Renal cortical epithelial cell (primary cell): ENCODE results near the gene MAP4K4. TPM values are rescaled to one million over a fixed set of nuclear protein-coding genes. Genes with fewer than 3 reads are reported as not detected.

Source experiments
- DNase-seq: peaks from one replicate; pipeline ENCODE4 v3.0.0-alpha.2; 2011; ENCODE audit warnings: low read depth
- total RNA-seq: library from RNA; depleted of rRNA; stranded (reverse); fragments of >200 nt; gene quantifications from 2 replicates; pipeline ENCODE4 v1.2.3, GENCODE V29; 2014

Gene MAP4K4
- total RNA-seq, 1 donor from 2014 or later, result 120 TPM

- DNase-seq, result no peak
Observed at GRCh38 chr2:101812226-101812625, 114.7 kb downstream of the MAP4K4 start.

DNA sequence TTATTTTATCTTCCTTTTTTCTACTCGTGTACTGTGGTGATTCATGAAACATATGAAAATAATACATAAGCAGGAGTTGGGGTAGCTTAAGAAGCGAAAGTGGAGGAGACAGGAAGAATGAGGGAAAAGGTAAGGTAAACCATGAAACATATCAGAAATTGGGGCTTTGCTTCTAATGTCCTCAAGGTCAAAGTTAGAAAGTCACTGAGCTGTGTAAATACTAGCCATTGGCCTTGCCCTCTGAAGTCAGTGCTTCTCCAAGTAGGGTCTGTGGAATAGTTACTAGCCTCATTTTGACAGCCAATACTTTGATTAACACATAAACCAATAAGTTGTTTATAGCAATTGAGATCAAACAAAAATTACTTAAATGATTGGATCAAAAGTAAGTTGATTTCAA lies 117.2 kb downstream of the MAP4K4 start:
- DNase-seq, result no peak

GRCh38 chr2:101815154-101815553 lies 117.6 kb downstream of the MAP4K4 start:
- no peak for DNase-seq

DNA sequence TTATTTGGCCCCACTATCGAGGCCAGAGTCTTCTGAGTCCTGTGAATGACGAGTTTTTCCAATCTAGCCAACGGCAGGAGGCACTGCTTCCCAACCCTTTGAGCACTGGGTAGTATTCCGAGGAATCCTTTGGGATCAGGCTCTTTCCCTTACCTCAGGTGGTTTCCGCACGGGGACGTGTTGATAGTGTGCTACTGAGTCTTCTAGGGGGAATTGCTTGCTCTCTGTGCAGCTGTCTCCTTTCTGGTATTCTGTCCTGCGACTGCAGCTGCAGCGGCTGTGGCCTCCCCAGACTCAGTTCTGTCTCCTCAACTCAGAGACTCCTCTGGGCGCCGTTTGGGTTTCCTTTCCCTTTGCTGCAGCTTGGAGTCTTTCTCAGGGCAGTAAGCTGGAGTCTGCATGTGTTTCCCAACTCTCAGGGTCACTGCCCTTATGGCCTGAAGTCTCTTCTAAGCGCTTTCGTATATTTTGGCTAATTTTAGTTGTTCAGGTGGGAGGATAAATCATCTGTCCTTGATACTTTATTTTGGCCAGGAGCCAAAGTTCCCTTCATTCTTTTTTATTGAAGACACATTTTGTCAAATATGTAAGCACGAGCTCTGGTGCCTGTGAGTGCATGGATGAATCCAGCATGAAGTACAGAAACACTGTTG lies 118.4 kb downstream of the MAP4K4 start:
- no peak for DNase-seq

DNA sequence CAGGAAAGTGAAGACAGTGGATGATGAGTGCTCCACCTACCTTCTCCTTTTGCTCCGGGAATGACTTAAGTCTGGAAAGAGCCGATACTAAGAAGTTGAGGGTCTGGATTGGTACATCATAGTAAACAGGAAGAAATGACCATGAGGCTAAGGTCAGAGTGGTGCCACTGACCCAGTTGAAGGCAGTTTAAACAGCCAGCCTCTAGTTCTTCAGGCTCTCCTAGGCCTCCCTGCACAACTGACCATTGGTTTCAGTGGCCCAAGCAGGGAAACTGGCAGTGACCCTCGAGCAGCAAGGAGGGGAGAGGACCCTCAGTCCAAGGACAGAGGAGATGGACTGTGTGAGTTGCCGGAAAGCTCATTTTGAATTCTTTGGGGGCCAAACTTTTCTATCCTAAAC lies 119.1 kb downstream of the MAP4K4 start:
- DNase-seq, result no peak

GRCh38 chr2:101817481-101817880 lies 120.0 kb downstream of the MAP4K4 start:
- no peak for DNase-seq

DNA sequence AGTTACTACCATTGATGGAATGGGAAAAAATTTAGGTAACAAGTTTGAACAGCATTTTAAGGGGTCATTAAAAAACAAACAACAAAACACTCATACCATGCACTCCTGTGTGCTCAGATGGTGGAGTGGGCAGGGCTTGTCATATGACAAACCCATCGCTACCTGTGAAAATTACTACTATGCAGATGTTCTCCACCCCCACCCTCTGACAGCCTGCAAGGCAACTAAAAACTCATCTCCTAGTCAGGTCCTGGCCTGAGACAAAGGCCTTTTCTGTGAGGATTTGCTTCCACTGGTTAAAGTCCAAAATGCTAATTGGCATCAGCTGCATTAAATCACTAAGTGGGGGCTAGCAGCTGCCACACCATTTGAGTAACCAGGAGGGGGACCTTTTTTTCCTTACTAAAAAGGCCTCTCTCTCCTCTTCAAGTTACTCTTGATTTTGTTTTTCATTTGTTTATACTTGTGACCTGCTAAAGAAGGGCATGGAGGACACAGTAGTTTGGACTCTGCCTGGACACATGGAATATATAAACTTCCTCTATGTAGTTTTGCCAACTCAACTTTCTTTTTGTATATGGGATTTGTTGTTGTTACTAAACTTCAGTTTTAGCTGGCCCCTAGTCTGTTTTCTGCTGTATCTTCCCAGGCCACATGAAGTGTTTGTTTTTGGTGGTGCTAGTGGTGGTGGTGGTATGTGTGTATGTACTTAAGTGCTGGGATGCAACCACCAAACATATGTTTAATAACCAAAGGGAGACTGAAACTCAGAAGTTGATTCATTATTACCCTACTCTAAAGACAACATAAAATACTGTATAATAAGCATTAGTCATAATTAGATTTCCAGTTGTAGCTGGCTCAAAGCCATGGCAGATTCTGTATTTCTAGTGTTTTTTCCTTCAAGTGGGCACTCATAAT lies 121.3 kb downstream of the MAP4K4 start:
- no peak for DNase-seq

GRCh38 chr2:101820519-101820918 lies 123.0 kb downstream of the MAP4K4 start:
- peak; percentile 64 for DNase-seq

DNA sequence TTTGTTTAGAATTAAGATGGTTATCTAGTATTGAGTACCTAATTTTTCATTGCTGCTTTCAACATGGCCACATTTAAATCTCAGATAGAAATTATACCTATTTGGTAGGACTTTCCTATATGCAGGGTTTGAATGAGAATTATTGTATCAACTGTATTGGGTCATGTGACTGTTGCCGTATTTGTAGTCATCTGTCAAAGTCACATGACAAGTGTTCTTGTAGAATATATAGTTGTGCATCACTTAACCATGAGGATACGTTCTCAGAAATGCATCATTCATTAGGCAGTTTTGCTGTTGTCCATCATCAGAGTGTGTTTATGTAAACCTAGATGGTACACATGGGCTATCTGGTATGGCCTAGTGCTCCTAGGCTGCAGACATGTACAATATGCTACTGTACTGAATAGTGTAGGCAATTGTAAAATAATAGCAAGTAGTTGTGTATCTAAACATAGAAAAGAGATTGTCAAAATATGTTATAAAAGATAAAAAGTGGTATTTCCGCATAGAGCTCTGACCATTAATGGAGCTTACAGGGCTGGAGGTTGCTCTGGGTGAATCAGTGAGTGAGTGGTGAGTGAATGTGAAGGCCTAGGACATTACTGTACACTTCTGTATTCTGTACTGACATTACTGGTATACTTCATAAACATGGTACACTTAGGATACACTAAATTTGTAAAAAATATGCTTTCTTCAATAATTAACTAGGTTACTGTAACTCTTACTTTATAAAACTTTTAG lies 123.7 kb downstream of the MAP4K4 start:
- DNase-seq, result no peak

- no peak for DNase-seq
Observed at GRCh38 chr2:101821828-101822458, 124.4 kb downstream of the MAP4K4 start.

GRCh38 chr2:101823347-101823791 lies 125.9 kb downstream of the MAP4K4 start:
- DNase-seq, result peak; percentile 78

- peak; percentile 71 for DNase-seq
Observed at GRCh38 chr2:101823859-101824258, 126.4 kb downstream of the MAP4K4 start.

- no peak for DNase-seq
Observed at GRCh38 chr2:101826716-101827115, 129.2 kb downstream of the MAP4K4 start.

DNA sequence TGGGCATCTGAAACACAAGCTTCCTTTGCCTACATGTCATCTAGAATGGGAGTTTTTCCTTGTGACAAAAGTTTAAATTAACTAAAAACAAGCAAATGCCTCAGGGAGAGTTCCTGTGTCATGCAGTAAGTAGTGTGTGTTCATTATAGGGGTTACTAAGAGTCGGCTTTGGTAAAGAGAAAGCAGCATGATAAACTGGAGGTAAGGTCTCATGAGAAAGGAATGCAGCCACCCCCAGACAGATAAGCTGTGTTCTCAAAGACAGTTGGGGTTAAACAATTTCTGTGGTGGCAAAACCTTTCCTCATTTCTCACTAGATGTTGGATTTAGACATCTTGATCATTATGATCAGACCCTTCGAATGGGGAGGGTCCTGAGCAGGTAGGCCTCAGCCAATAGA lies 129.7 kb downstream of the MAP4K4 start:
- peak; percentile 94 for DNase-seq

GRCh38 chr2:101828257-101828656 lies 130.8 kb downstream of the MAP4K4 start:
- DNase-seq, result no peak

DNA sequence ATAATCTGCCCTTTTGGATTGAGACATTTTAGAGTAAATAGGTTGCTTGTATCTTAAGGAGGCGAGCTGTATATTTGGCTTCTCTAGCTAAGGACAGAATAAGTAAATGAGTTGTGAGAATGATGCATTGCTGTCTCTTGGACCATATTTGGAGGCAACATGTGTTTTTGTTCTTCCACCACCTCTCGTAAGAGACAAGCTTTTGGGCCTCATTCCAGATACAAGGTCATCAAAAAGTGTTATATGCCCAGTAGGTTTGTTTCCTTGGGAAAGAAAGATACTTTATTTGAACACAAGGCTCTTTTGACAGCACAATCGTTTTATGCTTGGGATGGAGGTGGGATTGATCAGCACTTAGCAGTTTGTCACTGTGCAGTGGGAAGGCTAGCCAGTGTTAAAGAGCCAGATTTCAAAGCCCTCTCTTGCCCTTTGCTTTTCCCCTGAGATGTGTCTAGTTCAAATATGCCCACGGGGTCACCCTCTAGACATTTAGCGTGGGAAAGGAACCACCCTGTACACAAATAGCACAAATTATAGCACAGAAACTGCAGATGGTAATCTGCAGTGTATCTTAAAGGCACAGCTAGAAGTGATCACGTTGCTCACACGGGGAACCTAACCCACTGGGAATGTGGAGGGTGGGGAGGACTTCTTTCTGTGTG lies 131.3 kb downstream of the MAP4K4 start:
- no peak for DNase-seq

GRCh38 chr2:101829429-101829828 lies 131.9 kb downstream of the MAP4K4 start:
- DNase-seq, result no peak

- DNase-seq, result peak; percentile 53
Observed at GRCh38 chr2:101830146-101830545, 132.6 kb downstream of the MAP4K4 start.

- peak; percentile 90 for DNase-seq
Observed at GRCh38 chr2:101830555-101830954, 133.0 kb downstream of the MAP4K4 start.

DNA sequence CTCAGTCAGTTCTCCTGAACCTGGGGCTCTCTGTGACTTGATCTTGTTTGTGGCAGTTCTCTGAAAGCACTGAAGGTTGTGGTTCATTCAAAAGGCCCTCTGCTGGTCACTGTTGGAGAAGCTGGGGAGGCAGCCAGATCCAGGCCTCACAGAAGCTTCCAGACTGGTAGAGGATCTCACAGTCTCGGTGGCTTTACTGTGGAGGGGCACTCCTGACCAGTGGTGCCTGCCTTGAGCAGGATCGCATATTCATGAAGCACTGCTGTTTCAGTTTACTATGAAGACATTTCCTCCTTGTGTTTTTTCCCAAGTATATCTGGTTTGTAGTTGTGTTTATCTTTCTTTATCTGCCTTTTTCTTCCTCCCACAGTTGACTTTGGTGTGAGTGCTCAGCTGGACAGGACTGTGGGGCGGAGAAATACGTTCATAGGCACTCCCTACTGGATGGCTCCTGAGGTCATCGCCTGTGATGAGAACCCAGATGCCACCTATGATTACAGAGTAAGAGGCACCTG lies 133.9 kb downstream of the MAP4K4 start:
- DNase-seq, result peak; percentile 72

GRCh38 chr2:101832114-101832513 lies 134.6 kb downstream of the MAP4K4 start:
- DNase-seq, result no peak
